NOMO-1 (cell line): ENCODE results near the gene DENND1A.

Experiments
- DNase-seq, 2 experiments: peaks; one replicate each; lab custom pipeline; 2025; ENCODE audit not compliant: unreplicated experiment in 2 of 2; lab: John Stamatoyannopoulos, UW

DENND1A gene

GRCh38 chr9:123597048-123597447 is 332.9 kb downstream of the DENND1A start:
- DNase-seq, result no peak

GRCh38 chr9:123591283-123591682 is 338.6 kb downstream of the DENND1A start:
- DNase-seq, result no peak

GRCh38 chr9:123590499-123590898 is 339.4 kb downstream of the DENND1A start:
- DNase-seq, result no peak

- DNase-seq, result no peak
Observed at GRCh38 chr9:123589361-123590239, 340.3 kb downstream of the DENND1A start.

GRCh38 chr9:123586275-123586674 is 343.7 kb downstream of the DENND1A start:
- DNase-seq, result no peak

- no peak for DNase-seq
Observed at GRCh38 chr9:123584202-123585176, 345.4 kb downstream of the DENND1A start.

GRCh38 chr9:123583646-123584045 is 346.3 kb downstream of the DENND1A start:
- DNase-seq, result no peak

GRCh38 chr9:123571240-123571639 is 358.7 kb downstream of the DENND1A start:
- DNase-seq, result no peak

- no peak for DNase-seq
Observed at GRCh38 chr9:123568691-123569688, 360.9 kb downstream of the DENND1A start.

GRCh38 chr9:123567013-123567412 is 362.9 kb downstream of the DENND1A start:
- no peak for DNase-seq

GRCh38 chr9:123564652-123565051 is 365.3 kb downstream of the DENND1A start:
- DNase-seq, result no peak

GRCh38 chr9:123562844-123563346 is 367.0 kb downstream of the DENND1A start:
- no peak for DNase-seq

GRCh38 chr9:123561046-123561445 is 368.9 kb downstream of the DENND1A start:
- no peak for DNase-seq

GRCh38 chr9:123556464-123557435 is 373.2 kb downstream of the DENND1A start:
- DNase-seq, result no peak

GRCh38 chr9:123555646-123556045 is 374.3 kb downstream of the DENND1A start:
- no peak for DNase-seq

GRCh38 chr9:123552530-123552929 is 377.4 kb downstream of the DENND1A start:
- no peak for DNase-seq

GRCh38 chr9:123551734-123552133 is 378.2 kb downstream of the DENND1A start:
- DNase-seq, result no peak

- DNase-seq, result no peak
Observed at GRCh38 chr9:123550797-123551196, 379.1 kb downstream of the DENND1A start.

GRCh38 chr9:123550012-123550411 is 379.9 kb downstream of the DENND1A start:
- no peak for DNase-seq
